Neural cell (in vitro differentiated cells): ENCODE measurements around the gene NKAPD1. TPM values are rescaled to one million over a fixed set of nuclear protein-coding genes. Genes with fewer than 3 reads are reported as not detected.

Experiments
- H2AFZ ChIP-seq: fragments of 200-600, 300-800 bp; sonication (generic), shearing (Covaris generic); 2 replicates; pipeline ENCODE4 v1.6.0; 2014; ENCODE audit warnings: low read depth, mild to moderate bottlenecking, antibody characterized with exemption, low read length, moderate library complexity
- H3F3A ChIP-seq: fragments of 200-600 bp; shearing (Covaris generic); 2 replicates; pipeline ENCODE4 v1.6.1; 2016; ENCODE audit warnings: mild to moderate bottlenecking, moderate library complexity, mixed read lengths, antibody characterized with exemption, low read length; ENCODE audit not compliant: insufficient read depth, poor library complexity, severe bottlenecking
- H3K27ac ChIP-seq: fragments of 200-600, 300-800 bp; sonication (generic), shearing (Covaris generic); 2 replicates; pipeline ENCODE4 v1.5.1; 2014; ENCODE audit warnings: mild to moderate bottlenecking, low read length, moderate library complexity
- H3K27me3 ChIP-seq: fragments of 300-800, 200-600 bp; sonication (generic), shearing (Covaris generic); 2 replicates; pipeline ENCODE4 v1.6.0; 2014; ENCODE audit warnings: mild to moderate bottlenecking, low read depth, low read length, moderate library complexity; ENCODE audit not compliant: insufficient read depth
- H3K36me3 ChIP-seq: fragments of 300-800, 200-600 bp; sonication (generic), shearing (Covaris generic); 2 replicates; pipeline ENCODE4 v1.5.1; 2014; ENCODE audit warnings: mild to moderate bottlenecking, antibody characterized with exemption, low read length, moderate library complexity; ENCODE audit not compliant: insufficient read depth
- H3K4me2 ChIP-seq: fragments of 300-800, 200-600 bp; sonication (generic), shearing (Covaris generic); 2 replicates; pipeline ENCODE4 v1.6.0; 2014; ENCODE audit warnings: mild to moderate bottlenecking, low read length
- H3K4me3 ChIP-seq: fragments of 300-800, 200-600 bp; sonication (generic), shearing (Covaris generic); 2 replicates; pipeline ENCODE4 v1.5.1; 2014; ENCODE audit warnings: mild to moderate bottlenecking, low read length, moderate library complexity
- H3K79me2 ChIP-seq: fragments of 200-600 bp; shearing (Covaris generic); replicated peaks from 2 replicates; pipeline ENCODE4 v1.6.0; 2014; ENCODE audit warnings: mild to moderate bottlenecking, low read length, moderate library complexity; ENCODE audit not compliant: insufficient read depth
- H3K9ac ChIP-seq: fragments of 300-800, 200-600 bp; sonication (generic), shearing (Covaris generic); 2 replicates; pipeline ENCODE4 v1.6.1; 2016; ENCODE audit warnings: mild to moderate bottlenecking, low read length, mixed read lengths
- H3K9me2 ChIP-seq: fragments of 200-600 bp; shearing (Covaris generic); 2 replicates; pipeline ENCODE4 v1.6.1; 2016; ENCODE audit warnings: mild to moderate bottlenecking, low read length, mixed read lengths; ENCODE audit not compliant: insufficient read depth
- H3K9me3 ChIP-seq: fragments of 200-600, 300-800 bp; sonication (generic), shearing (Covaris generic); 2 replicates; pipeline ENCODE4 v1.6.1; 2016; ENCODE audit warnings: mild to moderate bottlenecking, mixed run types, low read length, moderate library complexity, mixed read lengths
- H4K20me1 ChIP-seq: fragments of 200-600 bp; shearing (Covaris generic); 2 replicates; pipeline ENCODE4 v1.6.1; 2016; ENCODE audit warnings: mild to moderate bottlenecking, mixed run types; ENCODE audit not compliant: insufficient read depth
- CTCF ChIP-seq: fragments of 450-650 bp; IDR thresholded peaks from 2 replicates; pipeline ENCODE4 v1.5.1; 2014; ENCODE audit warnings: antibody characterized with exemption, mild to moderate bottlenecking, moderate library complexity; ENCODE audit not compliant: poor library complexity, severe bottlenecking
- EP300 ChIP-seq: fragments of 450-650 bp; conservative IDR thresholded peaks from 2 replicates; pipeline ENCODE4 v1.6.1; 2014; ENCODE audit warnings: antibody characterized with exemption, mild to moderate bottlenecking, moderate library complexity; ENCODE audit not compliant: poor library complexity, severe bottlenecking
- EZH2 ChIP-seq: fragments of 200-600, 300-800 bp; shearing (Covaris generic), sonication (generic); IDR thresholded peaks from 2 replicates; pipeline ENCODE4 v1.6.1; 2014; ENCODE audit warnings: antibody characterized with exemption, low read length, borderline replicate concordance, mild to moderate bottlenecking; ENCODE audit not compliant: insufficient read depth, poor library complexity, severe bottlenecking
- MXI1 ChIP-seq: fragments of 450-650 bp; conservative IDR thresholded peaks from 2 replicates; pipeline ENCODE4 v1.6.1; 2014; ENCODE audit warnings: antibody characterized with exemption, mild to moderate bottlenecking; ENCODE audit not compliant: poor library complexity, severe bottlenecking
- POLR2AphosphoS5 ChIP-seq: IDR thresholded peaks from 2 replicates; pipeline ENCODE4 v1.6.1; 2012
- RAD21 ChIP-seq: fragments of 450-650 bp; conservative IDR thresholded peaks from 2 replicates; pipeline ENCODE4 v1.6.1; 2014; ENCODE audit warnings: antibody characterized with exemption, mild to moderate bottlenecking, moderate library complexity
- REST ChIP-seq: IDR thresholded peaks from 2 replicates; pipeline ENCODE4 v1.6.1; 2012; ENCODE audit warnings: borderline replicate concordance
- SMC3 ChIP-seq: fragments of 450-650 bp; conservative IDR thresholded peaks from 2 replicates; pipeline ENCODE4 v1.6.1; 2014; ENCODE audit warnings: antibody characterized with exemption, mild to moderate bottlenecking, moderate library complexity; ENCODE audit not compliant: poor library complexity
- TAF1 ChIP-seq: IDR thresholded peaks from 2 replicates; pipeline ENCODE4 v1.6.1; 2012; ENCODE audit warnings: low read depth
- polyA plus RNA-seq: library from polyadenylated mRNA; depleted of rRNA; stranded (reverse); fragments of >200 nt; gene quantifications from 2 replicates; pipeline ENCODE4 v1.2.3, GENCODE V29; 2014

The NKAPD1 gene
- polyA plus RNA-seq, 1 donor from 2014 or later = 37.7 TPM

GRCh38 chr11:112051768-112052167 is 22.3 kb upstream of the NKAPD1 start:
- H3K9ac ChIP-seq = no peak overlapping the region
- no peak overlapping the region for H3K27ac ChIP-seq
- no peaks in the 10 kb centered on the region for H3K36me3 ChIP-seq
- no peaks in the 10 kb centered on the region for H3K79me2 ChIP-seq
- H3K9me3 ChIP-seq = no peaks in the 10 kb centered on the region
- no peaks in the 10 kb centered on the region for H3F3A ChIP-seq
- H2AFZ ChIP-seq = no peak overlapping the region
- H3K4me3 ChIP-seq = no peak overlapping the region
- TF ChIP-seq MXI1 = no peak
- TF ChIP-seq SMC3 = no peak
- no peak for TF ChIP-seq RAD21
- no peak for TF ChIP-seq POLR2AphosphoS5
- no peak for TF ChIP-seq EP300
- TF ChIP-seq REST = no peak
- TF ChIP-seq TAF1 = no peak
- TF ChIP-seq CTCF = no peak
- TF ChIP-seq EZH2 = no peak
- no peaks in the 10 kb centered on the region for H4K20me1 ChIP-seq
- H3K9me2 ChIP-seq = no peaks in the 10 kb centered on the region
- H3K27me3 ChIP-seq = no peaks in the 10 kb centered on the region
- no peak overlapping the region for H3K4me2 ChIP-seq

- Histone ChIP-seq H3K9me2 (no peaks in the 10 kb centered on the region), H2AFZ (no peak overlapping the region), H4K20me1 (no peaks in the 10 kb centered on the region), H3K36me3 (no peaks in the 10 kb centered on the region), H3K27ac (no peak overlapping the region), H3K9ac (no peak overlapping the region), H3K27me3 (no peaks in the 10 kb centered on the region), H3K79me2 (no peaks in the 10 kb centered on the region), H3F3A (no peaks in the 10 kb centered on the region), H3K4me2 (no peak overlapping the region), H3K9me3 (no peaks in the 10 kb centered on the region), H3K4me3 (no peak overlapping the region)
- no peak for TF ChIP-seq SMC3
- no peak for TF ChIP-seq CTCF
- no peak for TF ChIP-seq POLR2AphosphoS5
- TF ChIP-seq REST = no peak
- TF ChIP-seq EZH2 = no peak
- TF ChIP-seq EP300 = no peak
- TF ChIP-seq MXI1 = no peak
- TF ChIP-seq RAD21 = no peak
- no peak for TF ChIP-seq TAF1
Measured at GRCh38 chr11:112057170-112057569, 16.9 kb upstream of the NKAPD1 start.
